H9 (cell line): Measurements from ENCODE around the gene PMP22. TPM values are rescaled to one million over a fixed set of nuclear protein-coding genes. Genes with fewer than 3 reads are reported as not detected.

Experiments used
- DNase-seq: peaks from one replicate; pipeline ENCODE4 v3.0.0-alpha.2; 2017
- H2AFZ ChIP-seq: one replicate; pipeline ENCODE4 v1.6.1; 2013; ENCODE audit warnings: mild to moderate bottlenecking, low read length, control low read depth, moderate library complexity
- H2AK5ac ChIP-seq: 2 replicates; pipeline ENCODE4 v1.6.1; 2013; ENCODE audit warnings: low read length, control low read depth, mixed read lengths; ENCODE audit not compliant: insufficient read length
- H2BK120ac ChIP-seq: one replicate; pipeline ENCODE4 v1.6.1; 2013; ENCODE audit warnings: low read depth, mild to moderate bottlenecking, low read length, control low read depth, inconsistent platforms; ENCODE audit not compliant: poor library complexity, severe bottlenecking
- H2BK12ac ChIP-seq: 2 replicates; pipeline ENCODE4 v1.6.1; 2013; ENCODE audit warnings: low read length, control low read depth, mixed read lengths, low read depth; ENCODE audit not compliant: insufficient read length
- H2BK15ac ChIP-seq: 2 replicates; pipeline ENCODE4 v1.6.1; 2013; ENCODE audit warnings: low read depth, low read length, control low read depth
- H2BK20ac ChIP-seq: one replicate; pipeline ENCODE4 v1.6.1; 2013; ENCODE audit warnings: low read depth, mild to moderate bottlenecking, low read length, control low read depth, inconsistent platforms; ENCODE audit not compliant: poor library complexity, severe bottlenecking
- H2BK5ac ChIP-seq: 2 replicates; pipeline ENCODE4 v1.6.1; 2013; ENCODE audit warnings: low read length, control low read depth, mixed read lengths; ENCODE audit not compliant: insufficient read length
- H3K14ac ChIP-seq: 2 replicates; pipeline ENCODE4 v1.6.1; 2013; ENCODE audit warnings: low read length, control low read depth; ENCODE audit not compliant: insufficient read depth
- H3K18ac ChIP-seq: 2 replicates; pipeline ENCODE4 v1.6.1; 2013; ENCODE audit warnings: low read depth, mild to moderate bottlenecking, mixed read lengths, low read length, control low read depth; ENCODE audit not compliant: insufficient read length
- H3K23ac ChIP-seq: 2 replicates; pipeline ENCODE4 v1.6.1; 2013; ENCODE audit warnings: low read length, control low read depth, mixed read lengths, low read depth; ENCODE audit not compliant: insufficient read length
- H3K23me2 ChIP-seq: 2 replicates; pipeline ENCODE4 v1.6.1; 2013; ENCODE audit warnings: low read depth, mild to moderate bottlenecking, mixed read lengths, low read length, control low read depth; ENCODE audit not compliant: insufficient read length, poor library complexity, severe bottlenecking
- H3K27ac ChIP-seq: 2 replicates; pipeline ENCODE4 v1.5.1; 2013; ENCODE audit warnings: low read length, control low read depth, mixed read lengths, low read depth; ENCODE audit not compliant: insufficient read length
- H3K27me3 ChIP-seq: 2 replicates; pipeline ENCODE4 v1.6.1; 2013; ENCODE audit warnings: low read length, control low read depth, inconsistent platforms; ENCODE audit not compliant: insufficient read depth
- H3K4ac ChIP-seq: 2 replicates; pipeline ENCODE4 v1.6.1; 2013; ENCODE audit warnings: low read depth, mild to moderate bottlenecking, control low read depth, inconsistent platforms, low read length, moderate library complexity
- H3K4me1 ChIP-seq: 2 replicates; pipeline ENCODE4 v1.6.1; 2013; ENCODE audit warnings: low read length, control low read depth, inconsistent platforms; ENCODE audit not compliant: insufficient read depth
- H3K4me2 ChIP-seq: 2 replicates; pipeline ENCODE4 v1.6.1; 2013; ENCODE audit warnings: low read length, control low read depth, mixed read lengths; ENCODE audit not compliant: insufficient read length, insufficient read depth
- H3K56ac ChIP-seq: 2 replicates; pipeline ENCODE4 v1.6.1; 2013; ENCODE audit warnings: low read depth, mild to moderate bottlenecking, mixed read lengths, low read length, control low read depth; ENCODE audit not compliant: insufficient read length
- H3K79me1 ChIP-seq: 2 replicates; pipeline ENCODE4 v1.6.1; 2013; ENCODE audit warnings: low read depth, mild to moderate bottlenecking, moderate library complexity, low read length, control low read depth, inconsistent platforms; ENCODE audit not compliant: insufficient read depth, poor library complexity, severe bottlenecking
- H3K79me2 ChIP-seq: 2 replicates; pipeline ENCODE4 v1.6.1; 2013; ENCODE audit warnings: low read length, control low read depth, inconsistent platforms; ENCODE audit not compliant: insufficient read depth
- H3K9ac ChIP-seq: 2 replicates; pipeline ENCODE4 v1.6.1; 2013; ENCODE audit warnings: low read length, control low read depth, mixed read lengths; ENCODE audit not compliant: insufficient read length; ENCODE audit errors: extremely low read depth
- H3K9me3 ChIP-seq: one replicate; pipeline ENCODE4 v1.6.1; 2013; ENCODE audit warnings: low read depth, low read length, inconsistent platforms; ENCODE audit not compliant: control insufficient read depth
- H3T11ph ChIP-seq: one replicate; pipeline ENCODE4 v1.6.1; 2013; ENCODE audit warnings: mild to moderate bottlenecking, low read length, control low read depth, inconsistent platforms
- H4K20me1 ChIP-seq: one replicate; pipeline ENCODE4 v1.6.1; 2013; ENCODE audit not compliant: control insufficient read depth, insufficient read length, insufficient read depth
- H4K5ac ChIP-seq: 2 replicates; pipeline ENCODE4 v1.6.1; 2013; ENCODE audit warnings: low read depth, mild to moderate bottlenecking, mixed read lengths, low read length, control low read depth; ENCODE audit not compliant: insufficient read length
- H4K8ac ChIP-seq: replicated peaks from 2 replicates; pipeline ENCODE4 v1.6.1; 2013; ENCODE audit warnings: low read length, control low read depth, mixed read lengths, low read depth; ENCODE audit not compliant: insufficient read length
- H4K91ac ChIP-seq: 2 replicates; pipeline ENCODE4 v1.6.1; 2013; ENCODE audit warnings: low read depth, mild to moderate bottlenecking, moderate library complexity, mixed read lengths, low read length, control low read depth; ENCODE audit not compliant: insufficient read length
- H3K27ac Mint-ChIP-seq, 3 experiments: 2 replicates in 2 of 3; 3 replicates in 1 of 3; pipeline ENCODE4 v1.8.0; 2020 to 2021; ENCODE audit warnings: mixed read lengths in 3 of 3, mild to moderate bottlenecking in 1 of 3, moderate library complexity in 1 of 3
- H3K27me3 Mint-ChIP-seq: 2 replicates; pipeline ENCODE4 v1.8.0; 2021; ENCODE audit warnings: low read depth, mild to moderate bottlenecking, moderate library complexity, mixed read lengths
- H3K36me3 Mint-ChIP-seq, 3 experiments: 2 replicates in 2 of 3; 3 replicates in 1 of 3; pipeline ENCODE4 v1.8.0; 2020 to 2021; ENCODE audit warnings: low read depth in 3 of 3, mixed read lengths in 3 of 3; ENCODE audit not compliant: insufficient read depth in 1 of 3
- H3K4me1 Mint-ChIP-seq, 2 experiments: 2 replicates each; pipeline ENCODE4 v1.8.0; 2020; ENCODE audit warnings: mixed read lengths in 2 of 2
- H3K4me3 Mint-ChIP-seq, 2 experiments: 2 replicates in 1 of 2; 3 replicates in 1 of 2; pipeline ENCODE4 v1.8.0; 2020 to 2021; ENCODE audit warnings: mild to moderate bottlenecking in 2 of 2, mixed read lengths in 2 of 2, moderate library complexity in 1 of 2
- H3K9me3 Mint-ChIP-seq, 2 experiments: 2 replicates in 1 of 2; 3 replicates in 1 of 2; pipeline ENCODE4 v1.8.0; 2020; ENCODE audit warnings: mild to moderate bottlenecking in 2 of 2, mixed read lengths in 2 of 2, moderate library complexity in 1 of 2
- whole genome bisulfite sequencing: extraction: QIAGEN DNeasy Blood & Tissue Kit; methylation state at CpG from one replicate; pipeline ENCODE4 v1.1.7; 2013; ENCODE audit warnings: missing lambda C conversion rate, low lambda C conversion rate, mixed read lengths; ENCODE audit not compliant: insufficient read length; ENCODE audit errors: extremely low coverage; 5-methylcytosine and 5-hydroxymethylcytosine counted together
- total RNA-seq: library from RNA; stranded (reverse); gene quantifications from 2 replicates; pipeline ENCODE4 v1.2.1, GENCODE V29; 2021
- TF ChIP-seq, protein P1 (sequence below): fragments of 200-600 bp; sonication (generic); conservative IDR thresholded peaks from 3 replicates; pipeline ENCODE4 v1.8.0; 2021; ENCODE audit warnings: antibody characterized with exemption, mild to moderate bottlenecking

The PMP22 gene
- total RNA-seq, 1 experiment from 2014 or later: 1.5 TPM

- H2BK5ac ChIP-seq: no peak overlapping the region
- H3K9me3 ChIP-seq: no peaks in the 10 kb centered on the region
- no peak overlapping the region for H2AK5ac ChIP-seq
- Mint-ChIP-seq H3K27ac (0 out of 7 replicates have a peak overlapping the region, but pooled peaks of 1 of the 3 experiments have one; percentile 19), H3K27me3 (peaks cover 14% of the 10 kb centered on the region), H3K9me3 (no peaks in the 10 kb centered on the region), H3K4me3 (no peak overlapping the region), H3K4me1 (peaks cover 8 to 10% of the 10 kb centered on the region in 2 experiments), H3K36me3 (no peaks in the 10 kb centered on the region)
- no peak overlapping the region for H3T11ph ChIP-seq
- H3K18ac ChIP-seq: no peak overlapping the region
- no peak overlapping the region for H3K4me2 ChIP-seq
- TF ChIP-seq, protein P1, sequence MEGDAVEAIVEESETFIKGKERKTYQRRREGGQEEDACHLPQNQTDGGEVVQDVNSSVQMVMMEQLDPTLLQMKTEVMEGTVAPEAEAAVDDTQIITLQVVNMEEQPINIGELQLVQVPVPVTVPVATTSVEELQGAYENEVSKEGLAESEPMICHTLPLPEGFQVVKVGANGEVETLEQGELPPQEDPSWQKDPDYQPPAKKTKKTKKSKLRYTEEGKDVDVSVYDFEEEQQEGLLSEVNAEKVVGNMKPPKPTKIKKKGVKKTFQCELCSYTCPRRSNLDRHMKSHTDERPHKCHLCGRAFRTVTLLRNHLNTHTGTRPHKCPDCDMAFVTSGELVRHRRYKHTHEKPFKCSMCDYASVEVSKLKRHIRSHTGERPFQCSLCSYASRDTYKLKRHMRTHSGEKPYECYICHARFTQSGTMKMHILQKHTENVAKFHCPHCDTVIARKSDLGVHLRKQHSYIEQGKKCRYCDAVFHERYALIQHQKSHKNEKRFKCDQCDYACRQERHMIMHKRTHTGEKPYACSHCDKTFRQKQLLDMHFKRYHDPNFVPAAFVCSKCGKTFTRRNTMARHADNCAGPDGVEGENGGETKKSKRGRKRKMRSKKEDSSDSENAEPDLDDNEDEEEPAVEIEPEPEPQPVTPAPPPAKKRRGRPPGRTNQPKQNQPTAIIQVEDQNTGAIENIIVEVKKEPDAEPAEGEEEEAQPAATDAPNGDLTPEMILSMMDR: no peak
- H3K23me2 ChIP-seq: no peaks in the 10 kb centered on the region
- no peak overlapping the region for H4K8ac ChIP-seq
- no peak overlapping the region for H2AFZ ChIP-seq
- no peak overlapping the region for H4K5ac ChIP-seq
- H3K23ac ChIP-seq: no peak overlapping the region
- H3K27ac ChIP-seq: no peak overlapping the region
- no peak overlapping the region for H2BK12ac ChIP-seq
- DNase-seq: no peak
- no CpG with 5 or more reads among the region's 6 CpGs for WGBS
- H3K9ac ChIP-seq: no peak overlapping the region
- no peaks in the 10 kb centered on the region for H4K20me1 ChIP-seq
- no peaks in the 10 kb centered on the region; the same call in 1 of the 2 replicates for H3K4me1 ChIP-seq
- no peak overlapping the region for H2BK120ac ChIP-seq
- H3K56ac ChIP-seq: no peak overlapping the region
- H3K4ac ChIP-seq: no peak overlapping the region
- H3K79me2 ChIP-seq: no peaks in the 10 kb centered on the region
- H2BK15ac ChIP-seq: no peak overlapping the region
- H3K27me3 ChIP-seq: no peaks in the 10 kb centered on the region
- no peaks in the 10 kb centered on the region for H3K79me1 ChIP-seq
- H2BK20ac ChIP-seq: no peak overlapping the region
- H3K14ac ChIP-seq: no peak overlapping the region
- H4K91ac ChIP-seq: no peak overlapping the region
Measured at GRCh38 chr17:15290605-15291004, 25.5 kb upstream of the PMP22 start.
